Upper lobe of right lung (tissue), 1 donor: ENCODE results near the gene DPY19L2. TPM values are rescaled to one million over a fixed set of nuclear protein-coding genes. Genes with fewer than 3 reads are reported as not detected.
A peak's percentile ranks its signal among the peaks of the same experiment; 100 is the strongest.
"Not testable (repeated sequence)": the region's sequence is repeated elsewhere in the genome, so short reads cannot be mapped to it uniquely, and the experiment has no call there.

Experiments
- ATAC-seq: fragments of 200-7000 bp; cut with Tn5 transposase; one replicate; pipeline ENCODE4 v1.9.1; 2020; ENCODE audit warnings: mild to moderate bottlenecking, moderate library complexity
- DNase-seq: peaks from one replicate; pipeline ENCODE4 v3.0.0-alpha.2; 2020
- H3K27ac ChIP-seq: fragments of 200-600 bp; one replicate; pipeline ENCODE4 v1.8.0; 2022
- H3K27me3 ChIP-seq: fragments of 200-600 bp; one replicate; pipeline ENCODE4 v1.8.0; 2022; ENCODE audit warnings: mild to moderate bottlenecking
- H3K36me3 ChIP-seq: fragments of 200-600 bp; one replicate; pipeline ENCODE4 v1.8.0; 2022
- H3K4me1 ChIP-seq: fragments of 200-600 bp; one replicate; pipeline ENCODE4 v1.8.0; 2022
- H3K4me3 ChIP-seq: fragments of 200-600 bp; one replicate; pipeline ENCODE4 v1.8.0; 2022; ENCODE audit warnings: mild to moderate bottlenecking
- H3K9me3 ChIP-seq: fragments of 200-600 bp; one replicate; pipeline ENCODE4 v1.8.0; 2022
- CTCF ChIP-seq: fragments of 200-600 bp; IDR thresholded peaks from one replicate; pipeline ENCODE4 v1.8.0; 2022; ENCODE audit warnings: antibody characterized with exemption
- intact Hi-C: fragments of 100-400 bp; cut with DNase I; formaldehyde crosslinking; loops from one replicate; pipeline ENCODE4 v1.11.0; 2022
- total RNA-seq: library from RNA; stranded (reverse); fragmentation: NEBNext Ultra II Directional; extraction: Animal tissue kit (Norgen Biotek cat#: 25700); gene quantifications from one replicate; pipeline ENCODE4 v1.2.1, GENCODE V29; 2021
- donor health status: DM: no; HTN: yes; CAD: no; lungs with severe emphysema.

Gene DPY19L2
- total RNA-seq, 1 donor from 2014 or later, result 2.3 TPM

GRCh38 chr12:63690837-63691236, 22.5 kb upstream of the DPY19L2 start:
- intact Hi-C loops, ATAC-seq, H3K9me3 ChIP-seq, H3K27me3 ChIP-seq, H3K36me3 ChIP-seq, H3K4me3 ChIP-seq, DNase-seq, H3K27ac ChIP-seq, H3K4me1 ChIP-seq: not testable (repeated sequence)

DNA sequence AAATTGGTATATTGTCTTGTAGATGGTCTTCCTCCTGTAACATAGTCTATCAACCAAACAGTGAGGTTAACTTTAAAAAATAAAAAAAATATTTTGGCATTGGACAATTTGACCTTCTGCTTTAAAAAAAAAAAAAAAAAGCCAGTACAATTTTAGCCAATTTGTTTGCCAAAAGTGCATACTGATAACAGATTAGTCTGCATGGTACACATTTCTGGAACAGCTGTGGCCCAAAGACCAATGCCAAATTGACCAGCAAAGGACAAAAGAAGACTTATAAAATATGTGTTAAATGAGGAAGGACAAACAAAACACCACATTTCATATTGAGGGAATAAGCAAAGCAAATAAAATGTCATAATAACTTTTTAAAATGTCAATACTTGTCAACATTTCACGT, 20.8 kb upstream of the DPY19L2 start:
- H3K4me3 ChIP-seq, H3K9me3 ChIP-seq, H3K36me3 ChIP-seq, DNase-seq, H3K27ac ChIP-seq, ATAC-seq, H3K27me3 ChIP-seq, H3K4me1 ChIP-seq, intact Hi-C loops: not testable (repeated sequence)

DNA sequence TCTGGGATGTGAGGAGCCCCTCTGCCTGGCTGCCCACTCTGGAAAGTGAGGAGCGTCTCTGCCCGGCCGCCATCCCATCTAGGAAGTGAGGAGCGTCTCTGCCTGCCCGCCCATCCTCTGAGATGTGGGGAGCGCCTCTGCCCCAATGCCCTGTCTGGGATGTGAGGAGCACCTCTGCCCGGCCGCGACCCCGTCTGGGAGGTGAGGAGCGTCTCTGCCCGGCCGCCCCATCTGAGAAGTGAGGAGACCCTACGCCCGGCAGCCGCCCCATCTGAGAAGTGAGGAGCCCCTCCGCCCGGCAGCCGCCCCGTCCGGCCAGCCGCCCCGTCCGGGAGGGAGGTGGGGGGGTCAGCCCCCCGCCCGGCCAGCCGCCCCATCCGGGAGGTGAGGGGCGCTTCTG, 18.3 kb upstream of the DPY19L2 start:
- H3K9me3 ChIP-seq, H3K27me3 ChIP-seq, H3K4me3 ChIP-seq, intact Hi-C loops, DNase-seq, H3K36me3 ChIP-seq, ATAC-seq, H3K27ac ChIP-seq, H3K4me1 ChIP-seq: not testable (repeated sequence)

GRCh38 chr12:63685789-63686188, 17.5 kb upstream of the DPY19L2 start:
- intact Hi-C loops, H3K36me3 ChIP-seq, H3K4me1 ChIP-seq, H3K9me3 ChIP-seq, ATAC-seq, H3K27ac ChIP-seq, H3K4me3 ChIP-seq, DNase-seq, H3K27me3 ChIP-seq: not testable (repeated sequence)

GRCh38 chr12:63682617-63683016, 14.3 kb upstream of the DPY19L2 start:
- H3K36me3 ChIP-seq, H3K27me3 ChIP-seq, ATAC-seq, intact Hi-C loops, DNase-seq, H3K4me1 ChIP-seq, H3K27ac ChIP-seq, H3K4me3 ChIP-seq, H3K9me3 ChIP-seq: not testable (repeated sequence)

GRCh38 chr12:63680758-63681157, 12.5 kb upstream of the DPY19L2 start:
- H3K9me3 ChIP-seq, H3K4me3 ChIP-seq, ATAC-seq, H3K4me1 ChIP-seq, H3K27ac ChIP-seq, H3K27me3 ChIP-seq, DNase-seq, intact Hi-C loops, H3K36me3 ChIP-seq: not testable (repeated sequence)

GRCh38 chr12:63672550-63672949, 4.3 kb upstream of the DPY19L2 start:
- H3K4me1 ChIP-seq, ATAC-seq, intact Hi-C loops, H3K27ac ChIP-seq, H3K4me3 ChIP-seq, H3K27me3 ChIP-seq, H3K9me3 ChIP-seq, H3K36me3 ChIP-seq, DNase-seq: not testable (repeated sequence)
- peak; percentile 39 for TF ChIP-seq CTCF

- DNase-seq, ATAC-seq, intact Hi-C loops, H3K36me3 ChIP-seq, H3K27me3 ChIP-seq, H3K4me3 ChIP-seq, H3K27ac ChIP-seq, H3K4me1 ChIP-seq, H3K9me3 ChIP-seq: not testable (repeated sequence)
These were observed 1.6 kb upstream of the DPY19L2 start for GRCh38 chr12:63669936-63670335.

- DNase-seq, H3K4me1 ChIP-seq, intact Hi-C loops, H3K27ac ChIP-seq, ATAC-seq, H3K9me3 ChIP-seq, H3K36me3 ChIP-seq, H3K27me3 ChIP-seq: not testable (repeated sequence)
- H3K4me3 ChIP-seq, result peak overlapping the region; percentile 58
These were observed 1.1 kb upstream of the DPY19L2 start for GRCh38 chr12:63669427-63669826.

GRCh38 chr12:63668800-63669365, 590 bp upstream of the DPY19L2 start:
- intact Hi-C loops, H3K4me1 ChIP-seq, H3K36me3 ChIP-seq, DNase-seq, H3K27me3 ChIP-seq, H3K9me3 ChIP-seq, H3K27ac ChIP-seq: not testable (repeated sequence)
- ATAC-seq, result peak; percentile 55
- H3K4me3 ChIP-seq, result peak overlapping the region; percentile 58

DNA sequence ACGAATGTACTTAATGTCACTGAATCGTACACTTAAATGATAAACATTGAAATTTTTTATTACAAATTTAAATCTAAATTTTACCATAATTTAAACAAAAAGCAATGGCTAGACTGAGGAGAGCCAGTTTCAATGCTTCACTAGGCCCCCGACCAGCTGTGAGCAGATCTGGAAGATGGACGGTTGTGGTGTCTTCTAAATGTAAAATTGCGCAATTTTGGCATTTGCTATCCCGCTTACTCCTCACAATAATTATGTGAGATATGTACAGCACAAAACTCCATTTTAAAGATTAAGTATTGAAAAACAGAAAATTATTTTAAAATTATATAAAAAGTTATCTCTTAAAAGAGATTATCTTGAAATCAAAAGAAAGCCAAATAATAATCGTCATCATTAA, 5.3 kb downstream of the DPY19L2 start:
- H3K9me3 ChIP-seq, H3K27me3 ChIP-seq, intact Hi-C loops, H3K4me1 ChIP-seq, ATAC-seq, H3K27ac ChIP-seq, H3K4me3 ChIP-seq, DNase-seq, H3K36me3 ChIP-seq: not testable (repeated sequence)

GRCh38 chr12:63658501-63658900, 9.8 kb downstream of the DPY19L2 start:
- H3K4me1 ChIP-seq, H3K4me3 ChIP-seq, ATAC-seq, H3K9me3 ChIP-seq, H3K27me3 ChIP-seq, H3K36me3 ChIP-seq, H3K27ac ChIP-seq, DNase-seq, intact Hi-C loops: not testable (repeated sequence)

DNA sequence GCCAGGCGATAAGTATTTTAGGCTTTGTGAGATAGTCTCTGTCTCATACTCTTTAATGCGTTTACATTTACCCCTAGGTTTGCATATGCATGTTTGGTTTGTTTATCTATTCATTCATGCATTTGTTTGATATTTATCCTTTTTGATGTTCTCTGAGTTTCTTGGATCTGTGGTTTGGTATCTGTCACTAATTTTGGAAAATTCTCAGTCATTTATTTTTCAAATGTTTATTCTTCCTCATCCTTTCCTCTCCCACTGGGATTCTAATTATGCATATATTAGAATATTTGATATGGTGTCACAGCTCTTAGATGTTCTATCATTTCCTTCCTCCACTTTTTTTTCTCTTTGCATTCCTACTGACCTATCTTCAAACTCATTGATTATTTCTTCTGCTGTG, 11.9 kb downstream of the DPY19L2 start:
- H3K4me1 ChIP-seq, H3K4me3 ChIP-seq, H3K27ac ChIP-seq, H3K9me3 ChIP-seq, DNase-seq, H3K27me3 ChIP-seq, ATAC-seq, H3K36me3 ChIP-seq, intact Hi-C loops: not testable (repeated sequence)

- H3K27me3 ChIP-seq, result not testable (repeated sequence)
These were observed 12.6 kb downstream of the DPY19L2 start for GRCh38 chr12:63655543-63656257.

More at GRCh38 chr12:63655543-63656257, 12.6 kb downstream of the DPY19L2 start:
- H3K4me3 ChIP-seq, intact Hi-C loops, DNase-seq, H3K9me3 ChIP-seq, ATAC-seq, H3K36me3 ChIP-seq, H3K27ac ChIP-seq, H3K4me1 ChIP-seq: not testable (repeated sequence)
